Bone marrow (tissue), 2 donors: ENCODE measurements around the gene COBL.
"Not testable (repeated sequence)": the region's sequence is repeated elsewhere in the genome, so short reads cannot be mapped to it uniquely, and the experiment has no call there.

Experiments
- DNase-seq, 2 donors: peaks; one replicate each; lab custom pipeline; 2025; lab: John Stamatoyannopoulos, UW

Gene COBL

GRCh38 chr7:51000956-51001355 is 315.7 kb downstream of the COBL start:
- DNase-seq = peak in 1 of 2 donors; percentile 8

GRCh38 chr7:50994753-50995319 is 321.8 kb downstream of the COBL start:
- DNase-seq = no peak

GRCh38 chr7:50990214-50990613 is 326.4 kb downstream of the COBL start:
- not testable (repeated sequence) for DNase-seq

- DNase-seq = no peak
Observed at GRCh38 chr7:50988988-50989387, 327.6 kb downstream of the COBL start.

- DNase-seq = no peak
Observed at GRCh38 chr7:50988465-50988864, 328.1 kb downstream of the COBL start.

- DNase-seq = no peak
Observed at GRCh38 chr7:50985096-50985495, 331.5 kb downstream of the COBL start.

GRCh38 chr7:50983850-50984249 is 332.8 kb downstream of the COBL start:
- no peak for DNase-seq

GRCh38 chr7:50982626-50983025 is 334.0 kb downstream of the COBL start:
- no peak for DNase-seq

- DNase-seq = no peak
Observed at GRCh38 chr7:50981743-50982142, 334.9 kb downstream of the COBL start.

- DNase-seq = no peak
Observed at GRCh38 chr7:50980411-50980810, 336.2 kb downstream of the COBL start.

- no peak for DNase-seq
Observed at GRCh38 chr7:50978633-50979215, 337.9 kb downstream of the COBL start.

GRCh38 chr7:50977421-50977820 is 339.2 kb downstream of the COBL start:
- no peak for DNase-seq

GRCh38 chr7:50976064-50976463 is 340.5 kb downstream of the COBL start:
- DNase-seq = no peak

GRCh38 chr7:50974240-50974639 is 342.4 kb downstream of the COBL start:
- DNase-seq = no peak

GRCh38 chr7:50973814-50974213 is 342.8 kb downstream of the COBL start:
- no peak for DNase-seq

GRCh38 chr7:50970092-50970491 is 346.5 kb downstream of the COBL start:
- no peak for DNase-seq
